GM21786 (cell line): Measurements from ENCODE around the gene HTN1.
"Not testable (repeated sequence)": the region's sequence is repeated elsewhere in the genome, so short reads cannot be mapped to it uniquely, and the experiment has no call there.

Experiments
- ATAC-seq: cut with Tn5 transposase; IDR thresholded peaks from one replicate; pipeline ENCODE4 v1.9.1; 2021; ENCODE audit not compliant: unreplicated experiment

The HTN1 gene

DNA sequence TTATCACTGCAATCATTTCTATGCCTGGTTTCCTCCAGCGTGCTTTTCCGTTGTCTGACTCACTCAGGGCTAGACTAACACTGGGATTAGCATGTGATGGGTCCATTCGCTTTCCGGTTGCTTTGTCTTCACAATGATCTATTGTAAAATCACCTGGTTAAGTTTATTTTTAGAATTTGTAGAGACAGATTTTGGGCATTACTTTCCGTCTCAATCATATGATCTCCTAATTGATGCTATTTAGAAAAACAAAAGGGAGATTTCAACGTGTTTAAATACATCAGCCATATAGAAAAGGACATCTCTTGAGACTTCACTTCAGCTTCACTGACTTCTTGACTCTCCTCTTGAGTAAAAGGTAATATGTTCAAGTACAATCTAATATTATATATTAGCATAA is at the start of gene HTN1:
Gene HTN1 (plus strand): TSS at position 301 of the 400 bp plus-strand sequence. CDS start 2,639 bp downstream, outside the sequence.
- not testable (repeated sequence) for ATAC-seq

DNA sequence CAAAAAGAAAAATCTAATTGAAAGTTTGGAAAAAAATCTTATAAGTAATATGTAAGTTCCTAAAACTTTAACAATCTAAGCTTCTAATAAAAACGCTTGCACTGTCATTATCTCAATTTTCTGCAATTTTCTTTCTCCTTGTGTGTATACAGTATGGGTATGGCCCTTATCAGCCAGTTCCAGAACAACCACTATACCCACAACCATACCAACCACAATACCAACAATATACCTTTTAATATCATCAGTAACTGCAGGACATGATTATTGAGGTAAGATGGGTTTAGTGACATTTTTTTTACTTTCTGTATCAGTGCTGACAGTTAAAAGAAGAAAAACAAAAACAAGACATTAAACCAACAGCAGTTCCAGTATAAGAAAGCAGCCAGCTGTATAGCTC is 49.5 kb upstream of the HTN1 start:
- ATAC-seq: no peak

DNA sequence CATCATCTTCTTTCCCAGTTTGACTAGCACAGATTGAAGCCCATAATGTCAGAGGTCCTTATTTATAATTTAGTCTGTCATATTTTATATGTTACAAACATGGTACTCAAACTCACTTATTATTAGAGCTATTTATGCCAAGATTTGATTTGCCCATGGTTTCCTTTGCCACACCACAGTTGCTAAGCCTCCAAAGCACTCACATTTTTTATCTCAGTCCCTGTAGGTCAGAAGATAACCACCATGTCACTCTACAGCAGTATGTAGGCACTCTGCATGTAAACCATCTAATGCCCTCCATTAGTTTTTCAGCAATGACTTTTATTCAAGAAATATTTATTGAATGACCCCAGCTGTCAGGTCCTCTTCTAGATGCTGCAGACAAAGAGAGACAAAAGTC is 47.7 kb upstream of the HTN1 start:
- no peak for ATAC-seq

DNA sequence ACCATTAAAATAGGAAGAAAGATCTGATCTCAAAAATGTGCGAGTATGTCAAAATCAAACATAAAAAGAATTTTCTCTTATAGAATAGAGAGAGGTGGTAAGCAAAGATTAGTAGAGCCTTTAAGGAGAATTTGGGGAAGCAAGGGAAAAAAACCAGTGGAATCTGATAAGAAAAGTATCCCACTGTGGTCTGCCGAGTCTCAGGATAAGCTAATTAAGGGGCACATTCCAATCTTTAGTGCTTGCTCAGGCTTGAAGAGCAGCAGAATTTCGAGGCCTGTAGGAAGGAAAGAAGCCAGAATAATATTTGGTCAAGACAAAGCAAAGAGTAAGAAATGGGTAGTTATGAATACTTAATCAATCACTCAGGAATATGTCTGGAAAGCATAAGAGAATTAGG is 41.5 kb upstream of the HTN1 start:
- ATAC-seq: no peak

DNA sequence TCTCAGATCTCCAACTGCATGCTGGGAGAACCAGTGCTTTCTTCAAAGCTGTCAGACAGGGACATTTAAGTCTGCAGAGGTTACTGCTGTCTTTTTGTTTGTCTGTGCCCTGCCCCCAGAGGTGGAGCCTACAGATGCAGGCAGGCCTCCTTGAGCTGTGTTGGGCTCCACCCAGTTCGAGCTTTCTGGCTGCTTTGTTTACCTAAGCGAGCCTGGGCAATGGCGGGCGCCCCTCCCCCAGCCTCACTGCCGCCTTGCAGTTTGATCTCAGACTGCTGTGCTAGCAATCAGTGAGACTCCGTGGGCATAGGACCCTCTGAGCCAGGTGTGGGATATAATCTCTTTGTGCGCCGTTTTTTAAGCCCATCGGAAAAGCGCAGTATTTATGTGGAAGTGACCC is 31.2 kb upstream of the HTN1 start:
- ATAC-seq: not testable (repeated sequence)

DNA sequence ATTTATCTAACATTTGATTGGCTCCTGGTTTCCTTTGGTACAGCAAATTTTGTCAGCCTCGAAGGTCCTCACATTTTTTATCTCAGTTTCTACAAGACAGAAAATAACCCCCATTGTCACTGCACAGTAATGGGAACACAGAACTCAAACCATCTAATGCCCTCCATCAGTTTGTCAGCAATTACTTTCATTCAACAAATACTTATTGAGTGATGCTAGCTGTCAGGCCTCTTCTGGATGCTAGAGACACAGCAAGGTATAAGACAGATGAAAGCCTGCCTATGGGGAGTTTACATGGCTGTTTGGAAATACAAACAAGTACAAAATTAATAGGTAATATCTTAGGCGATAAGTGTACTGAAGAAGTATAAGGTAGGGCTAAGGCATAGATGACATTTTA is 27.0 kb upstream of the HTN1 start:
- no peak for ATAC-seq

DNA sequence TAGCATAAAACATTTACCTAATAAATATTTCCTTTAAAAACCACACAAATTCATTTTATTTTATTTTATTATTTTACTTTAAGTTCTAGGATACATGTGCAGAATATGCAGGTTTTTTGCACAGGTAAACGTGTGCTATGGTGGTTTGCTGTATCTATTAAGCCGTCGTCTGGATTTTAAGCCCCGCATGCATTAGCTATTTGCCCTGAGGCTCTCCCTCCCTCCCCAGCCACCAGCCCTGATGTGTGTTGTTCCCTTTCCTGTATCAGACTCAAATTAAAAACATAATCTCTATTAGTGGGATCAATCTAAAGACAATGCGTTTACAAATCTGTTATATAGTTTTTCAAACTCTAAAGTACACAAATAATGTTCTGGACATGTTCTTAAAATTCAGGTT is 23.2 kb upstream of the HTN1 start:
- no peak for ATAC-seq

DNA sequence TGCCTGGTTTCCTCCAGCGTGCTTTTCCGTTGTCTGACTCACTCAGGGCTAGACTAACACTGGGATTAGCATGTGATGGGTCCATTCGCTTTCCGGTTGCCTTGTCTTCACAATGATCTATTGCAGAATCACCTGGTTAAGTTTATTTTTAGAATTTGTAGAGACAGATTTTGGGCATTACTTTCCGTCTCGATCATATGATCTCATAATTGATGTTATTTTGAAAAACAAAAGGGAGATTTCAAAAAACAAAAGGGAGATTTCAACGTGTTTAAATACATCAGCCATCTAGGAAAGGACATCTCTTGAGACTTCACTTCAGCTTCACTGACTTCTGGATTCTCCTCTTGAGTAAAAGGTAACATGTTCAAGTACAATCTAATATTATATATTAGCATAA is 22.1 kb upstream of the HTN1 start, which contains the start of gene HTN3:
Gene HTN3 (plus strand): TSS at position 301 of the 400 bp plus-strand sequence. CDS start 2,282 bp downstream, outside the sequence.
- not testable (repeated sequence) for ATAC-seq

DNA sequence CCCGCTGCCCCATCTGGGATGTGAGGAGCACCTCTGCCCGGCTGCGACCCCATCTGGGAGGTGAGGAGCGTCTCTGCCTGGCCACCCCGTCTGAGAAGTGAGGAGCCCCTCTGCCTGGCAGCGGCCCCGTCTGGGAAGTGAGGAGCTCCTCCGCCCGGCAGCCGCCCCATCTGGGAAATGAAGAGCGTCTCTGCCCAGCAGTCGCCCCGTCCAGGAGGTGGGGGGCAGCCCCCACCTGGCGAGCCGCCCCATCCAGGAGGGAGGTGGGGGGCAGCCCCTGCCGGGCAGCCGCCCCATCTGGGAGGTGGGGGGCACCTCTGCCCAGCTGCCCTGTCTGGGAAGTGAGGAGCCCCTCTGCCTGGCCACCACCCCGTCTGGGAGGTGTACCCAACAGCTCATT is 12.7 kb upstream of the HTN1 start:
- not testable (repeated sequence) for ATAC-seq

DNA sequence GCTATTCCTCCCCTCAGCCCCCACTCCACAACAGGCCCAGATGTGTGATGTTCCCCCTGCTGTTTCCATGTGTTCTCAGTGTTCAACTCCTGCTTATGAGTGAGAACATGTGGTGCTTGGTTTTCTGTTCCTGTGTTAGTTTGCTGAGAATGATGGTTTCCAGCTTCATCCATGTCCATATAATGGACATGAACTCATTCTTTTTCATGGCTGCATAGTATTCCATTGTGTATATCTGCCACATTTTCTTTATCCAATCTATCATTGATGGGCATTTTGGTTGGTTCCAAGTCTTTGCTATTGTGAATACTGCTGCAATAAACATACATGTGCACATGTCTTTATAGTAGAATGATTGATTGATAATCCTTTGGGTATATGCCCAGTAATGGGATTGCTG is 10.3 kb upstream of the HTN1 start:
- ATAC-seq: not testable (repeated sequence)

DNA sequence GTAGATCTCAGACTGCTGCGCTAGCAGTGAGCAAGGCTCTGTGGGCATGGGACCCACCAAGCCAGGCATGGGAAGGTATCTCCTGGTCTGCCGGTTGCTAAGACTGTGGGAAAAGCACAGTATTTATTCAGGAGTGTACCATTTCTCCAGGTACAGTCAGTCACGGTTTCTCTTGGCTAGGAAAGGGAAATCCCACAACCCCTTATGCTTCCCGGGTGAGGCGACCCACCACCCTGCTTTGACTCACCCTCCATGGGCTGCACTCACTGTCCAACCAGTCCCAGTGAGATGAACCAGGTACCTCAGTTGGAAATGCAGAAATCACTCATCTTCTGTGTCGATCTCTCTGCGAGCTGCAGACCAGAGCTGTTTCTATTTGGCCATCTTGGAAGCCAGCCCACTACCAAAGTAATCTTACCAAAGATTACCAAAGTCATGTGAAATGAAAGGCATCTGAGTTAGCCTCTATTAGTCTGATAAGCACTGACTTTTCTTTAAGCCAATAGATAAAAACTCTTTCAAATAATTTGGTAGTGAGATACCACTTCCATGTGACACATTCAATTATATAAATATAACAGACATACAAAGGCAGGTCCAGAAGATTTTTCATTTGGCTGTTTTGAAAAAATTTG is 8.5 kb upstream of the HTN1 start:
- ATAC-seq: no peak

DNA sequence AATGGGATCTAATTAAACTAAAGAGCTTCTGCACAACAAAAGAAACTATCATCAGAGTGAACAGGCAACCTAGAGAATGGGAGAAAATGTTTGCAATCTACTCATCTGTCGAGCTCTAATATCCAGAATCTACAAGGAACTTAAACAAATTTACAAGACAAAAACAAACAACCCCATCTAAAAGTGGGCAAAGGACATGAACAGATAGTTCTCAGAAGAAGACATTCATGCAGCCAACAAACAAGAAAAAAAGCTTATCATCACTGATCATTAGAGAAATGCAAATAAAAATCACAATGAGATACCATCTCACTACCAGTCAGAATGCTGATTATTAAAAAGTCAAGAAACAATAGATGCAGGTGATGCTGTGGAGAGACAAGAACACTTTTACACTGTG is 6.3 kb downstream of the HTN1 start:
- ATAC-seq: not testable (repeated sequence)

DNA sequence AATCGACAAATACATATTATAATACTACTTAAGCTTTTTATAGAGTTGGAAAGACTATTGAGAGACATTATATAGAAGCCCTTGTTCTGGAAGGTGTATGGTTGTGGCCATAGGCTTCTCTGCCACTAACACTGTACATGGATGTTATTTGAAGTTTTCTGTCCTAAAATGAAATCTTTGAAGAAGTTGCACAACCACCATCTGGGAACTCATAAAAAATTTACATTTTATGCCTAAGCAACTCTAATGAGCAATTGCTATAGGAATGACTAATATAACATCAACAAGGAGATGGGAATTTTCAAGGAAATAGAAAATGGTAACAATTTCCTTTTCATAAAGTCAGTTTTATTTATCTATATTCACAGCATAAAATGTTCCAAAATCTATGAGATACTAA is 7.4 kb downstream of the HTN1 start:
- no peak for ATAC-seq

DNA sequence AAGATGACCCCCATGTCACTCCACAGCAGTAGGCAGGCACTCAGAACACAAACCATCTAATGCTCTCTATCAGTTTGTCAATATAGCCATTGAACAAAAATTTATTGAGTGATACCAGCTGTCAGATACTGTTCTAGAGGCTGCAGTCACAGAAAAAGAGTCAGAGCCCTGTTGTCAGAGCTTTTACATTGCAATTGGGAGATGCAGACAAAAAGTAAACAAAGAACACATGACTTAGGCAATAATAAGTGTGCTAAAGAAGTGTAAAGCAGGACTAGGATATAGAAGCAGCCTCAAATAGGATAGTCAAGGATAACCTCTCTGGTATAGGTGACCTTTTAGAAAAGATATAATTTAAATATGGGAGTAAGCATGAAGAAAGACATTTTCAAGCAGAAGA is 8.9 kb downstream of the HTN1 start:
- ATAC-seq: no peak

DNA sequence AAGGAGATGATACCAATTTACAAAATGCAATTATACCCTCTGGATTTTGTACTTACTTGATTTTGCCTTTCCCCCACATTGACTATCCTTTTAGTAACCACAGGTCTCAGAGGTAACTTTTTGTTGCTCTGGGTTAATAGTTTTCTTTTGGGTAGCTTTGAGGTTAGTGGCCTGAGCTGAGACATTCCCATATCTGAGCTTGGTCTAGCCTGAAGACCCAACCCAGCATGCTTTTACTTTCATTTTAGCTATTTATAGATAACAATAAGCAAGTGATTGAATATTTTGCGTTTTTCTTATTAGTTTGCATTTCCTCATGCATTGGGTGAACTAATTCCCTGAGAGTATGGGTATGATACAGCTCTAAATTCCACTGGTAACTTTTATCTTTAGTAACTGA is 11.8 kb downstream of the HTN1 start:
- ATAC-seq: peak; percentile 92

DNA sequence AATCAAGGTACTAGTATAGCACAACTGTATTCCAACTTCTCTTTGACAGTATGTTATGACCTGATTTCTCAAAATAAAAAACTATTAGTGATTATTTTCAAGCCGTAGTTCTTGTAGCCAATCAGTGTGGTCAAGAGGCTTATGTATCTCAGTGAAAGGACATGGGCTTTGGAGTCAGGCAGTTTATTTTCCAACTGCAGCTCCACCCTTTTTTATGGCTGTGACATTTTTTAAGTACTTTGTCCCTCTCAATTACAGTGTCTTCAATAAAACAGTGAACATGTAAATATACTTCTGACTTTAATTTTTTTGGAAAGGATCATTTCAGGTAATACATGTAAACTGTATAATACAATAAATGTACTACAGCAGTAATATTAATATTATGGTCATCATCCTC is 30.0 kb downstream of the HTN1 start:
- no peak for ATAC-seq

DNA sequence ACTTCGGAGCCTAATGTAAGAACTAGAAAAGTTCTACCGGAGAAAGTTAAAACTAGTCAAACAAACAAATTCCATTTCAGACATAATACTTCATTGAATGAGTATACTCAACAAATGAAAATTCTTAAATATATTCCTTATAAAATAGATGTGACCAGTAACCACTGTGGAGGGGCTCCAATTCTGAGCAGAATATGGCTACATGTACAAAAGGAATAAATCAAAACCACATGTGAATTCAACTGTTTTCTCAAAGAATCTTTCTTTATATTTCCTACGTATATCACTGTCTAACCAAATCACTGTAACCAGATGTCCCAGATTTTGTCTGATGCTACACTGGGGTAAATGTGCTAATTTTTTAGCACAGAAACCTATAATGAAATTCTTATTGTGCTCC is 49.0 kb downstream of the HTN1 start:
- ATAC-seq: no peak
